Stimulated activated CD8-positive, alpha-beta memory T cell treated with anti-CD3 and anti-CD28 coated beads, Interleukin-7, amount 100 ng/mL, for 1 hour (primary cell): ENCODE results near the gene GPR149.

Experiments used
- DNase-seq, 2 donors: peaks; one replicate each; pipeline ENCODE4 v3.0.0-alpha.2; 2020; ENCODE audit warnings: low read depth in 2 of 2

GPR149 gene

DNA sequence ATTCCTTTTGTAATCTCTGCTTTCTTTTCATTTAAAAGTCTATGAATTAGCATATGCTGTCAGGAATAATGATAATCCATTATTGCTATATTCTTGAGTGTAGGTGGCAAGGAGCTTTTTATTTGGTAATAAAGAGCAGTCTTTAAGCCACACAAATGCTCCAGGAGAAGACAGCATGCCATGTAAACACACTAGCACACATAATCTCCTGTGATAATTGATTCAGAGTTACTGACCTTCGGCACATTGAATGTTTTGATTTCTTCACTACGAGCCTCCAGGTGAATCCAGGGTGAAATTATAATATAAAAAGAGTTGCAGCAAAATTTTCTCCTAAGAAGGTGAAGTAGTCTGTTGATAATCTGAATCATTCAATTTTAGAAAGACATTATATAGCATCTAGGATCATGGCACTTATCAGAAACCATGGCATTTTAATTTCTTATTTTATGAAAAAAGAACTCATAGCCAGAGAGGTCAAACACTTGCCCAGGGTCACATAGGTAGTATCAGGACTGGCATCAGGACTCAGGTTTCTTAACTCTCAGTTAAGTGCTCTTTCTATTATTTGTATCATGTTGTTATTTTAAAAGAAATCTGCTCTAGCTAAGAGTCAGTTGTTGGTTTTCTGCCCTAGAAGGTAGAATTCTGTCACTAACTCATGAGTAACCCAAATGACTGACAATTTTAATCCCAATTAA is 84.4 kb downstream of the GPR149 start:
- DNase-seq, result no peak

DNA sequence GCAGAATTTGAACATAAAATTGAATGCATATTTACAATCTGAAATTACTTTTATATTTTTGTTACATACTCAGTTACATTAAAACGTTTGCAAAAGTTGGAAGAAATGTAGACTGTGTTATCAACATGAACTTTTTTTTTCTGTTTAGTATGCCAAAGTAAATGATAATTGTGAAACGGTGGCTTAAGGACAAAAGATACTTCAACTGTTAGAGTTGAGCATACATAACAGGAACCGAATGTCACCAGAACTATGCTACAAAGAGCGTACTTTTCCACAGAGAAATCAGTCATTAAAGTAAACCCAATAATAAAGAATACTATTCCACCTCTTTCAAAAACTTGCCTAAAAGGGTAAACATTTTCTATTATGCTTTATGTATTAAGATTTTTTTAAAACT is 91.4 kb downstream of the GPR149 start:
- DNase-seq, result no peak

DNA sequence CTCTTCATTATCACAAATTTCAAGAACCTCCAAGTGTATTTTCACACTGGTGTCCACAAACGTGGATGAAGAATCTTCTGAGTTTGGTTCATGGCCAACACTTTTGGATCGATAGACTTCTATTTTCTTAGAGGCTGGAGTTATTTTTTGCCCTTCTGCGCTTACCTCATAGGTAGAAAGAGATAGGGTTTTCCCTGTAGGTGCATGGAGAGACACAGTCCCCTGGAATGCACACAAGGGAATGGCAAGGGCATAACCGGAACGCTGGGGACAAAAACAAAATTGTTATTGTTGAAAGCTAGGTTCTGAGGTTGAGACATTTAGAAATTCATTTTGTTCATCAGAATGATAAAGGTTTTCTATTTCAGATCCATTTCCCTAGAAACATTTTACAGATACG is 92.0 kb downstream of the GPR149 start:
- DNase-seq, result no peak

DNA sequence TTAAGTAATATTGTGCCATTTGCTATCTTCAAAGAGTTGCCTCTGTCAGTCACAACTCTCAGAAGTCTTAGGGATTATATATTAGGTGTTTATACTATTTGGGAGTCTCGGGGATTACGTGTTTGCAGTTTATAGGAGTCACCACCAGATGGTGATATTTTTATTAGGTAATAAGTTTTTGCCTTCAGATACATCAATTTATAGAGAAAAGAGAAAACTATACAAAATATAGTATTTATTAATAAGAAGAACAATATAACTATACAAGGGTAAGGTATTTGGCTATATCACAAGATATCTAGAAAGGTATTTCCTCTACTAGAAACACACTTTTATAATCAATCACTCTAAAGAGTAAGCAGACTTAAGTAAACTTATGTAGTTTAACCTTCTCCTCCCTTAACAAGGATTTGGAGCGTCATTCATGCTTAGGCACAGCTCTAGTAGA is 95.0 kb downstream of the GPR149 start:
- DNase-seq, result no peak

DNA sequence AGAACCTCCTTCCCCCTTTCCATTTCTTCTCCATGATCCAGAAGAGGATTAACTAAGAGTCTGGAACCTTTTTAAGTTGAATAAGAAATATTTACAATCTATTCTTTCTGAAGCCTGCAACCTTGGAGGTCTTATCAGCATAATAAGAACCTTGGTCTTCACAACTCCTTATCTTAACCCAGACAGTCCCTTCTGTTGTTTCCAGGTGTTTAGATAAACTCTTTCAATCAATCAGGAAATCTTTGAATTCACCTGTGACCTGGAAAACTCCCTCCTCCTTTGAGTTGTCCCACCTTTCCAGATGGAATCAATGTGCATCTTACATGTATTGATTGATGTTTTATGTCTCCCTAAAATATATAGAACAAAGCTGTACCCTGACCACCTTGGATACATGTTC is 102.1 kb downstream of the GPR149 start:
- no peak for DNase-seq

DNA sequence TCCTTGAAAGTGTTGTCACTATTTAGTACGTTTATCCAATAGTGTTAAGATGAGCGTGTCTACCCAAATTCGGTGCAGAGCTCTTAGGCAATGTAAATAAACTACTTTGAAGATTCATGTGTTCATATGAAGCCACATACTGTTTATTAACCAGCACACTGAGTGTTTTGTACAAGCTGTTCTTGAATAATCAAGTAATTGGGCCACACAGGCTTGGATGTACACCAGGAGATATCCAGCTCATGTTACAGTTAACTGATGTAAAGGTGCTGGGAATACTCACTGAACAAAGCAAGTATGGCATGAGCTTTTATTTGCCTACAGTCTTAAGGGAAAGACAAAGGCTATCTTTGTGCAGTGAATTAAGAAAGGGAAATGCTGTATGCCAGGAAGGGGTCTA is 105.1 kb downstream of the GPR149 start:
- DNase-seq, result no peak

DNA sequence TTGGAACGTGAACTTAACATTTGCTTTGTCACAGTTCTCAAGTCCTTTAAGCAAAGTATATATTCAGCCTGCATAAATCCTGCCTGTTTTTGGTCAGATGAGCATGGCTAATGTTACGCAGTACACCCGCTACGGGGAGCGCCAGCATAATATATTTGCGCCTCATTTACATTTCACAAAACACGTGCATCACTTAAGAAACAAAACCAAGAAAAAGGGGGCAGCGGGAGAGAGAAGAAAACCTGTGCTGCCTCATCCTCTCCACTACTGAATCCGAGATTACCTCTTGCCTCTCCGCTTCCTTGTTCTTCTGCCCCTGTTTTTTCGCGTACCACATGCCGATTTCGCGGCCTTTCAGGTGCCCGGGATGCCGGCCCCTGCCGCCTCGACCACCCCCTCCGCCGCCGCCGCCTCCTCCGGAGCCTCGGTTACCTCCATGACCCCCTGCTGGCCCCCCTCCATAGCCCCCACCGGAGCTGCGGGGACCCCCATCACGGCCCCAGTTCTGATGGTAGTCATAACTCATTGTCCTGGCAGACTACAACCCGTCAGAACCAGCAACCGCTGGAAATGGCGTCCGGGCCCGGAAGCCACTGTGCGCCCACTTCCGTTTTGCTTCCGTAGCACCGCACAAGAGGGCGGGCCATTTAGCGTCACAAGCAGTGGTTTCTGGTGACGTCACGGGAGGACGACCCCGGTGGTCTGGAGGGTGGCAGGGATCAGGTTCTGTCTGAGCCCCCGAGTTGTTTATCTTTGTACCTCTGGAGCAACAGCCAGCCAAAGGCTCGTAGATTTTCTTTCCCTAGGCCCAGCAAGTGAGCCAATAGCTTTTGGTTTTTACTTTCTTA is 105.9 kb downstream of the GPR149 start, which contains the start of gene DHX36:
TSS of gene DHX36 (minus strand) at position 597 of the 848 bp plus-strand sequence. CDS start at position 526, 71 bp downstream.
- peak; percentile 83 to 85 for DNase-seq

DNA sequence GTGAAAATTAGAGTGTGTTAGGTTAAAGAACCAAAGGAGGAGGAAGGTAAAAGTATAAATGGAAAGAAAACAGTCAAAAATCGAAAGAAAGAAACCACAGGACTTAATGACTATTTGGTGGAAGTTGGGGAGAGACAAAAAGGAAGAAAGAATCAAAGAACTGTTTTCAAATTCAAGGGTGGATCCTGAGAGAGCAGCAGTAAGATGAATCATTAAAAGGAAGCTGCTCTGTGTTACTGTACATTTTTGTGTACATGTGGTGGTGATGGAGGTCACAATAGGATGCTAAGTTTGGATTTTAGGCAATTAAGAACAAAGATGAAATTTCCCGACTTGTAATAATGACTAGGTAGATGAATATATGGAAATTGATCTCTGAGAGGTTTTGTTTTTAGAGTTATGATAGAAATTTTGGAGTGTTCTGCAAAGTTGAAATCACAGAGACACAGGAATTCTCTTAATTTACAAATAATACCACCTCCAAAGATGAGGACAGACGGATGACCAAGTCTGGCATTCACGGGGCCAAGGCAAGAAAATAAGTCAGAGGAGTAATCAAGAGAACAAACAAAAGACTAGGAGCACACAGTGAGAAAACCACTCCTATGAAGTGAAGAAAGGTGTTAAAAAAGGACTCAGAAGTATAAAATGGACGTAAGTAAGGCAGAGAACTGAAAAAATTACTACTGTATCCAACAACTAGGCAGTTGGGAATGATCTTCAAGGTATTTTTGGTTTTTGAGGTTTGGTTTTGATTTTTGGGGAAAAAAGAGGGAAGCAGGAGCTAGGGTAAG is 112.8 kb downstream of the GPR149 start:
- DNase-seq, result no peak

DNA sequence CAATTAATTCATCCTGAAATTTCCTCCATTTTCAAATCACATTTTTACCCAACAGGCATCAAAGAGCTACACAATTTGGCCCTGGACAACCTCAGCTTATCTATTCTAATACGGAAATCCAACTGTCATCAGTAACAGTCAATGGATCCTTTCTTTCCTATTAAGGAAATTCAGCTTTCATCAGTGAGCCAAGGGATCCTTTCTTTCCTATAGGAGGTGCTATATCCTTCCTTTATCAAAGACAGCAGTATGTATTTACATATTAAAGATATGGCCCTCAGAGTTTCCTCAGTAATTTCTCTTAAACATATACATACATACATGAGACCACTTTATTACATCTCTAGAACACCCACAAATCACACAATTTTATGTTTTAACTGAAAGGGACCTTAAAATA is 115.8 kb downstream of the GPR149 start:
- DNase-seq, result no peak

DNA sequence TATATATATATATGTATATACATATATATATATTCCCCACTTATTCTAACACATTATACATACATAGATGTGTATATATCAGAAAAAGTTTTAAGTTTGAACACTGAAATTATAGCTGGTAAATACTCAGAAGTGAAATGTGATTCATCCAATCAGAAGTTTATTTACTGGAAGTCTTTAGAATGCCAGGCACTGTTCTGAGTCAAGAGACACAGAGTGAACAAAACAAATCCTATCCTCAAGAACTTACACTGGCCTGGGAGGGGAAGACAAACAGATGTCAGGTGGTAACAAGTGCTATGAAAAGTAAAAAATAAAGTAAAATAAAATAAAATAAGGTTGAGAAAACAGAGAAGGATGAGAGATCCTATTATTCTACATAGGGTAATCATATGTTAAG is 119.2 kb downstream of the GPR149 start:
- no peak for DNase-seq

DNA sequence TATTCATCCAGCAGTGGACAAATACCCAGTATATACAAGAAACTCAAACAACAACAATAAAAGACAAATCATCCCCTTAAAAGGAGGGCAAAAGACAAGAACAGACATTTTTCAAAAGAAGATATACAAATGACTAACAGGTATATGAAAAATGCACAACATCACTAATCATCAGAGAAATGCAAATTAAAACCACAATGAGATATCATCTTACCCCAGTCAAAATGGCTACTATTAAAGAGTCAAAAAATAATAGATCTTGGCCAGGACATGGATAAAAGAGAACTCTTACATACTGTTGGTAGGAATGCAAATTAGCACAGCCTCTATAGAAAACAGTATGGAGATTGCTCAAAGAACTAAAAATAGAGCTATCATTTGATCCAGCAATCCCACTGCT is 122.6 kb downstream of the GPR149 start:
- DNase-seq, result no peak

DNA sequence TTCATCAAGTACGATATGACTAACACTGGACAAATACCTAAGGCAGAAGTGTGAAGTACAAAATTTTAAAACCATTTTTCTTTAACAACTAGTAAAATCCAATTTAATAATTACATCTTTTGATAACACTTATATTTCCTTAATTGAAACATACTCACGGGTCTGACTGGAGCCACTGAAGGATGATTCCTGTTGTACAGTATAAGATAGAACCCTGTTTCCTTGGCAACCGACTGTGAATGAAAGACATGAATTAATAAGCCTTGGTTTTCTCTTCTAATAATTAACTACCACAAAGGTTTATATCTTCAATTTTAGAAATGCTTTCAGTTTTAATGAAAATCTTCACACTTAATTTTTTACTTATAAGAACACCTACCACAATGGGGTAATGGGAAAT is 125.1 kb downstream of the GPR149 start:
- DNase-seq, result no peak

DNA sequence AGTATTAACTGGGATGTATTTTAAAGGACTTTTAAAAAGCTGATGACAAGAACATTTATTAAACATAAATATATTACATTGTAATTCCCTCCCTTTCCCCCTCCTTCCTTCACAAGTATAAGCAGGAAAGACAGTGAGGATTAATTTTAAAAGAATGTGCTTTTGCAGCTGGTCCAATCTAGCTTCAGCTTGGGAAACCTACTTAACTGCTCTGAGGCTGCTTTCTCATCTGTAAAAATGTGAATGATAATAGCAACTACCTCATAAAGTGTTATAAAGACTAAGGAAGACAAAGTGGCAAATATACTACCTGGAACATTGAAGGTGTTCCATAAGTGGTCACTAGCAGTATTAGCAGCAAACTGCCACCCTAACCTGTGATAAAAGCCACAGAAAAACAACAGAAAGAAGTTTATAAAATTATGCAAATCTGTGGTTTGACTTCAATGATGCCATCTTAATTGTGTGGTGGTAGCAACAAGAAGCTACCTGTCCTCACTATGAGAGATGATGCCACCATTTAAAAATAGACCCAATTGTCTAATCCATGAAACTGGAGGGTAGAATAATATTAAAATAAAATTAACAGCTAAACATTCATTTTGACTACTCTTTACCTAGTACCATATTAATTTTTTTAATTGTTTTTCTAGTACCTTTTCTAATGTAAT is 125.7 kb downstream of the GPR149 start:
- no peak for DNase-seq

DNA sequence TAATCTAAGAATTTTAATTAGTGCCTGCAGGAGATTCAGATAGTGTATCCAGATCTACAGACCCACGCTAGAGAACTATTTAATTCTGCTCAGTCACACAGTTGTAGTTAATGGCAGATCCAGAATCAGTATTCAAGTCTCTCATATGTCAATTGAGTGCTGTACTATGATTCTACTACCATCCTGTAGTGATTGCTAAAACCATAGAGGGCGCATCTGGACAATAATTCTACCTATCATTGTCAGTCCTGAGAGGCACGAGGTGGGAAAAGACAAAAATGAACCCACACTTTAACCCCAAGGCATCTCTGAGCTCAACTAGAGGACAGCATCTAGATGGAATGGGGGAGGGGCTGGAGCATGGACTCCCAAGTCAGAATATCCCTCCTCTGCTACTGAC is 128.4 kb downstream of the GPR149 start:
- no peak for DNase-seq

DNA sequence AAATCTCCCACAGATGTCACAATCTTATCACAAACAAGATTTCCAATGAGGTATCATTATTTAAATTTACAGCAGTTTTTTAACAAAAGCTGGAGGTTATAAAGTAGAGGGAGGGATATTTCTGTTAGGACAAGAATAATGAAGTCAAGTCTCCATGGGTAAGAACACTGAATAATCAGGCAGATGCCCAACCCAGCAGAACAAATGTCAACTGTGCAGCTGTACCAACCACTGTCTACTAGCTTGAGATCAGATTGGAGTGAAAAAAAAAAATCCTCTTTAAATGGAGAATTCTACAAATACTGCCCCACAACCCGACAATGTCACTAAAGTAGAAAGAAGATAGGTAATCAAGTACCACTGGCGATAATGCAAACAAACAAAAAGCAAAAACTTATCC is 136.0 kb downstream of the GPR149 start:
- DNase-seq, result no peak

DNA sequence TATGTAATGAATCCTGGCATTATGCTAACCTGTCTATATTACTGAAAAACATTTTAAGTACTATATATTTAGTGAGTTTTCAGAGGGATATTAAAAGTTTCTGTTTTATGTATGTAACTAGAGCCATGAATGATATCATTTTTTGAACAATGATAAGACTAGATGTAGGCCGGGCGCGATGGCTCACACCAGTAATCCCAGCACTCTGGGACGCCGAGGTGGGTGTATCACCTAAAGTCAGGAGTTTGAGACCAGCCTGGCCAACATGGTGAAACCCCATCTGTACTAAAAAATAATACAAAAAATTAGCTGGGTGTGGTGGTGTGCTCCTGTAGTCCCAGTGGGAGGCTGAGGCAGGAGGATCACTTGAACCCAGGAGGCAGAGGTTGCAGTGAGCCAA is 139.8 kb downstream of the GPR149 start:
- no peak for DNase-seq
